Activated CD4-positive, alpha-beta T cell treated with anti-CD3 and anti-CD28 coated beads for 48 hours (primary cell): ENCODE measurements around the gene RFX7.
"Not testable (repeated sequence)": the region's sequence is repeated elsewhere in the genome, so short reads cannot be mapped to it uniquely, and the experiment has no call there.

ENCODE experiments used
- DNase-seq: peaks from one replicate; pipeline ENCODE4 v3.0.0-alpha.2; 2020

Gene RFX7

DNA sequence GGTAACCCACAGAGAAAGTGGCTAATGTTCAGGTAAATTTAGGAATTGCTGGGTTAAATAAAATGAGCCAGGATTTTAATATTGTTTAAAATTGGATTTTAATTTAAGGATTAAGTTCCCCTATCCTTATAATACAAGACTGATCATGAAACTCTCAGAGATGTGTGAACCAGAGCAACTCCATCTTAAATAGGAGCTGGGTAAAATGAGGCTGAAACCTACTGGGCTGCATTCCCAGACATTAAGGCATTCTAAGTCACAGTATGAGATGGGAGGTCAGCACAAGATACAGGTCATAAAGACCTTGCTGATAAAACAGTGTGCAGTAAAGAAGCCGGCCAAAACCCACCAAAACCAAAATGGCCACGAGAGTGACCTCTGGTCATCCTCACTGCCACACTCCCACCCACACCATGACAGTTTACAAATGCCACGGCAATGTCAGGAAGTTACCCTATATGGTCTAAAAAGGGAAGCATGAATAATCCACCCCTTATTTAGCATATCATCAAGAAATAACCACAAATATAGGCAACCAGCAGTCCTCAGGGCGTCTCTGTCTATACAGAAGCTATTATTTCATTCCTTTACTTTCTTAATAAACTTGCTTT, 40.3 kb downstream of the RFX7 start:
- DNase-seq: not testable (repeated sequence)

GRCh38 chr15:56202701-56203100, 41.0 kb downstream of the RFX7 start:
- no peak for DNase-seq

DNA sequence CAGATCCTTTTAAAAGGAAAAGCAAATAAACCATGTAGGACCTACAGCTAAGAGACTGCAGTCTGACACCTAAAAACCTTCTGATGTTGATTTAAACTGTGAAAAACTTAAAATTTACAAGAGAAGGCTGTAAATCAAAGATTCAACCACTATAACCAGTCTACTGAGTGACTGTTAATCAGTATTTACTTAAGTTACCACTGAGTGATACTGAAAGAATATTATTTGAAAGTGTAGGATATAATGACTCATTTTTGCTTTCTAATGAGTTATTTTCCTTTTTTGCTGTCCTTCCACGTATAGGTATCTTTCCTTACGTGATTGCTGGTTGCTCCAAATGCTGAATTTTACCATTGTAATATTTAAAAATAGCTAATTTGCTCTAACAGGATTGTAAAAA, 44.6 kb downstream of the RFX7 start:
- no peak for DNase-seq

DNA sequence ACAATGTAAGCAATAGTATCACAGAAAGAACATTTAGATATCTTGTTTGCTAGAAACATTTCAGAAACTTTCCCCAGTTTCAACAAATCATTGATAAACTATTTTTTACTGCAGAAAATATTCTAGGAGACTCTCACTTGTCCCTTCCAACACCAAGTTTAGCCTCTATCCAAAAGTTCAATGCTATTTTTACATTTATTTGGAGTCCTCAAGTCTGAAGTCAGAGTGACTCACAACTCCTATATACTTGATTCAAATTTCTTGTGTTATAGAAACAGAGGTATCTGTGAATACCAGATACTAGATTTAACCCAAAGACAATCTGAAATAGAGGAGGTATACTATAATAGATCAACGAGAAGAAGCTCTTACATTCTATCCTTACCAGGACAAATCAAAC, 49.6 kb downstream of the RFX7 start:
- no peak for DNase-seq

- DNase-seq: no peak
These were observed 50.8 kb downstream of the RFX7 start for GRCh38 chr15:56192659-56193442.

GRCh38 chr15:56187665-56188064, 56.0 kb downstream of the RFX7 start:
- DNase-seq: no peak

DNA sequence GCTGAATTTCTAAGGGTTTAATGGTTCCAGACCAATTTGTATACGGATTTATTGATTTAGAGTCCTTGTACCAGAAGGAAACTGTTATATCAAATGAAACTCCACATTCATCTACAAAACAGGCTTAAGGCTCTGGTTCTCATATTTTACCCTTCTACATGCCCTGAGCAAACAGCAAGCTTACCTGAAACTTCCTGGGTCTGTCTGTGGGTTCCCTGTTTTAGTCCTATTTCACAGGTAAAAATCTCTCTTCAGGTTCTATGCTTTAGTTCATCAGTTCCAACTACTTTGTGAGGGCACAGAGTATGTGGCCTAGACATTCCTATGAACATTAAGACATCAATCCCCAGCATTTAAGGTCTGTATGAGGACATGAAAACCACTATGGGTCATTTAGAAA, 57.7 kb downstream of the RFX7 start:
- no peak for DNase-seq

DNA sequence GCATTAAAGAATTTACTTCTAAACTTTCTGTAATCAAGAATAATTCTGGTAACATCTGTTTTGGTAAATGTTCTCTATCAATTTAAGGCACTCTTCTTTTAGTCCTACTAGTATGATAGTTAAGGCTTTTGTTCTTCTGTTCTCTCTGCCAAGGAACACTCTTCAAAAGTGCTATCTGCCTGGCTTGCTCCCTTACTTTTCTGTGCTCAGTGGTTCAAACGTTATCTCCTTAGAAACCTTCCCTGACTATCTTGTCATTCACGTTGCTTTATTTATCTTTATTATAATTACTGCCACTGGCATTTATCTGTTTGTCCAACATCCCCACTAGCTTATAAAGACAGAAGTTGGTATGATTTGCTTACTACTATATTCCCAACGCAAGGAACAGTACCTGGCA, 59.2 kb downstream of the RFX7 start:
- no peak for DNase-seq

GRCh38 chr15:56180851-56181250, 62.8 kb downstream of the RFX7 start:
- no peak for DNase-seq

DNA sequence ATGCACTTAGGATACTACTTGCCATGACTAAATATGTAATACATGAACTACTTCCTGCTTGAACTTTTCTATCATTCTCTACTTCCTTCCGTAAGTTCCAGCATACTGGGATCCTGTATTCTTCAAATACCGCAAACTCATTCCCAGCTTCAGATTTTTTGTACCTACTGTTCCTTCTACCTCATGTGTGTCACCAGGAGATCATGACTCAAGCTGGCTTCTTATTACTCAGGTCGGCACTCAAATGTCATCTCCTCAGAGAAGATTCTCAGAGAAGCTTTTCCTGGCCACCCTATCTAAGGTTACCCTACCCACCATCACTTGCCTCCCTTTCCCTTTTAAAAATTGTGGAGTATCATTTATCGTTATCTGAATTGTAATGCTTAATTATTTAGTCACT, 66.7 kb downstream of the RFX7 start:
- no peak for DNase-seq

DNA sequence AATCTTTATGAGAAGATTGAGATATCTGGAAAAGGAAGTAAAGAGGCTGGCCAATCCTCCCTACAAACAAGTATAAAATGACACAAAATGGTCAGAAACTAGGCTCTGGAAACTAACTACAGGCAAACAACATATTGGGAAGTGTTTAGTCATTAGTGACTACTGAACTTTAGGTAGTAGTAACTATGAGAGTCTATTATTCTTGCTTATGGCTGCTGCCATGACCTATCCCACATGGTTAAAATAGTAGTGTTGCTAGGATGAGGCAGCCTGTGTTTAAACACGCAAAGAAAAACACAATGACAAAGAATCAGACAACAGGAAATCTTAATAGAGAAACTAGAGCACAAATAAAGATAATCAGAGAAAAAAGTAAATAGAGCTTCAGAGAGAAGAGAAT, 67.9 kb downstream of the RFX7 start:
- no peak for DNase-seq

DNA sequence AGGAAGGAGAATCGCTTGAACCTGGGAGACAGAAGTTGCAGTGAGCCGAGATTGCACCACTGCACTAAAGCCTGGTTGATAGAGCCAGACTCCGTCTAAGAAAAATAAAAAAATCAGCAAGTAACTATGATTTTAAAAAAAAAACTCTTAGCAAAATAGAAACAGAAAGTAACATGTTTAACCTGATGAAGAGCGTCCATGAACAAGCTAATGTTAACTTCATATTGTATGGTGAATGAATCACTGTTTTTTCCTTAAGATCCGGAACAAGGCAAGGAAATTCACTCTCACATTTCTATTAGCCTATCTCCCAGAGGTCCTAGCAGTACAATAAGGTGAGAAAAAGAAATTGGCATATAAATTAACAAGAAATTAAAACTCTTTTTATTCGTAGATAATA, 69.0 kb downstream of the RFX7 start:
- no peak for DNase-seq

DNA sequence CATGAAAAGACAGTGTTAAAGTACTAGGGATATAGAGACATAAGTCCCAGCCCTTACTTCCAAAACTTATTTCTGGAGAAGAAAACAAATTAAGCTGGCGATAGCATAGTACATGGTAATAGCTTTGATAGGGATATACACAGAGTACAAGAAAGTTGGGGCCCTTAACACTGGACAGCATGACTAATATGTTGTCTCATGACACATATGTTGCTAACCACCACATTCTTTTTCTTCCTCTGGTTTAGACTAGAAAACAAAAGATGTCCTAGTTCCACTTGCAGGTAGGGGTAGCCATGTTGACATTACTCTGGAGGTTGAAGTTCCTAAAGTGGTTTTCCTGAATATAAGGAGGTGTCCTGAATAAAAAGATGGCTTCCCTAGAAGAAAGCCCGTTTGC, 75.3 kb downstream of the RFX7 start:
- DNase-seq: no peak

- no peak for DNase-seq
These were observed 78.4 kb downstream of the RFX7 start for GRCh38 chr15:56165234-56165633.

- no peak for DNase-seq
These were observed 82.7 kb downstream of the RFX7 start for GRCh38 chr15:56160966-56161365.

DNA sequence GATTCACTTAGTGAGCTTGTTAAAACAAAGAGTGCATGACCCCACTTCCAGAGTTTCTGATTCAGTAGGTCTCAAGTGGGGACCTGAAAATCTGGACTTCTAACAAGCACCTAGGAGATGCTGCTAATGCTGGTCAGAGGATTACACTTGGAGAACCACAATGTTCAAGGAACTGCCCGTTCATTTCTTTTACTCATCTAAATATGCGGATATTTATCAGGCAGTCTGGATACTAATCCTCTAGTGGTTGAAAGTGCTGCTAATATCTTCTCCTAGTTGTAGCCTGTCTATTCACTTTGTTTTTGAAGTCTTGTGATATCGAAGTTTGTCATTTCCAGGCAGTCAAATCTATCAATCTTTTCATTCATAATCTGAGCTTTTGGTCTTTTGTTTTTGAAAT, 86.8 kb downstream of the RFX7 start:
- DNase-seq: no peak

GRCh38 chr15:56155278-56155677, 88.4 kb downstream of the RFX7 start:
- DNase-seq: not testable (repeated sequence)

GRCh38 chr15:56154768-56155167, 88.9 kb downstream of the RFX7 start:
- not testable (repeated sequence) for DNase-seq

DNA sequence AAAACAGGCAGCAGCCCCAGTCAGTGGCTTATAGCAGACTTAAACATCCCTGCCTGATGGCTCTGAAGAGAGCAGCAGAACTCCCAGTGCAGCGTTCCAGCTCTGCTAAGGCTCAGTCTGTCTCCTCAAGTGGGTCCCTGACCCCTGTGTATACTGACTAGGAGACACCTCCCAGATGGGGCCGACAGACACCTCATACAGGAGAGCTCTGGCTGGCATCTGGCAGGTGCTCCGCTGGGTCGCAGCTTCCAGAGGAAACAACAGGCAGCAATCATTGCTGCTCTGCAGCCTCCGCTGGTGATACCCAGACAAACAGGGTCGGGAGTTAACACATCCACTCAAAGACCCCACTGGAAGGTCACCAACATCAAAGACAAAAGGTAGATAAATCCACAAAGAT, 93.5 kb downstream of the RFX7 start:
- DNase-seq: no peak

DNA sequence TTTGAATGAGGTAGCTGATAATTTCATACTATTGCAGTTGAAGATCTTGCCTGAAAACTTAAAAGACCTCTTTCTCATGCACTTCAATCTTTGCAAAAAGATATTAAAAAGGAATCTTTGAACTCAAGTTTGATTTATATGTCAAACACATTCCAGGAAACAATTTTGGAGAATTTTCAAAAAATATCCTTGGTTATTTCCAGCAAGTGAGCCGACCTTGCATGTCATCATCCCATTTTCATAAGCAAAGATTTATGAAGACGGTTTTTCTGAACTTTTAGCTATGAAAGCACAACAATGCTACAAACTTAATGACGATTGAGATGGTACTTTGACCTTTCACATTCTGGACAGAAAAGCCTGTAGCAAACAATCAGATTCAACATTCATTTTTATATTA, 95.6 kb downstream of the RFX7 start:
- DNase-seq: no peak

DNA sequence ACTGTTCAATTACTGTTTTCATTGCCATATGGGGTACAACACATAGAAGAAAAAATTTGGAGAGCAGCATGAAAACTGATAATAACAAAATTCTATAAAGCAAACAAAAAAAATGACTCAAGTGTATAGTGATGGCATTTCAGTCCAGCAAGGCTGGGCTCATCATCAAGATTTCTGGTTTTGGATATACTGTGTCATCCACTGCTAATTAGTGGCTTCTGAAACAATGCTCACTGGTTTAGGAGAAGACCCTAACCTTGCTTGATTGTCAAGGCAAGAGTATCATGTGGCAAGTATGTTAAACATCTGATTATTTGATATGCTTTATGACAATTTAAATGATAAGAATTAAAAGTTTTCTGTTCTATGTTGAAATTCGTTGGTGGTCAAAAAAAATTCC, 96.9 kb downstream of the RFX7 start:
- no peak for DNase-seq

- no peak for DNase-seq
These were observed 115.6 kb downstream of the RFX7 start for GRCh38 chr15:56128081-56128480.

DNA sequence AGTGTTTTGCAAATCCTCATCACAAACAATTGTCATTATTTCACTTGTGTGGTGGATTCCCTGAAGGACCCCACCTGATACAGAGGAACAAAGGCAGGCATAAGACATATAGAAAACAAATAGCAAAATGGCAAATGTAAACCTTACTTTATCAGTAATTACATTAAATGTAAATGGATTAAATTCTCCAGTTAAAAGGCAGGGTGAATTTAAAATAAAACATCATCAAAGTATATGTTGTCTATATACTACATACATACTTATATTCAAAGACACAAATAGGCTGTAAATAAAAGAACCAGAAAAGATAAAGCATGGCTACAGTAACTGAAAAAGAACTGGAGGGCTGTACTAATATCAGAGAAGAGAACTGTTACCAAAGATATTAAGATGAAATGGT, 117.3 kb downstream of the RFX7 start:
- DNase-seq: no peak

- no peak for DNase-seq
These were observed 119.3 kb downstream of the RFX7 start for GRCh38 chr15:56124391-56124790.

DNA sequence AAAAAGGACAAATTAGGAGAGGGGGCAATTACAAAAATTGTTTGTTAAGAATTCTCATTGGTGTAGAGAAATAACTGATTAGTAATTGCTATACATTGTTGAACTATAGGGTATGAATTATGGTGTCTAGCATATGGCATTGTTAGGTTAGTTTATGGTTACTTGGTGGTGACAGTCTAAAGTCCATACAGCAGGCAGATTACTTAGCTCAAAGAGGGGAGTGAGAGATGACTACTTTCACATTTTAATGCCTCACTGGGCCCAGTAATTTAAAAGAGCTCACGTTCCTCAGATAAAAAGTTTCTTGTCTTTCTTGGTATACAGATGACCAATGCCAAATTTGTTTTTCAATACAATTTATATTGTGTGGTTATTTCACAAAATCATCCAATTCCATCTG, 137.8 kb downstream of the RFX7 start:
- no peak for DNase-seq
